Hematopoietic multipotent progenitor cell treated with erythropoietin and hydrocortisone succinate and interleukin-3 and kit ligand, for 6 days (in vitro differentiated cells): ENCODE data around the gene FIBCD1.
"Not testable (repeated sequence)": the region's sequence is repeated elsewhere in the genome, so short reads cannot be mapped to it uniquely, and the experiment has no call there.

Experiments
- DNase-seq: peaks from one replicate; pipeline ENCODE4 v3.0.0-alpha.2; 2015

FIBCD1 gene

GRCh38 chr9:130921300-130921988, 17.6 kb downstream of the FIBCD1 start:
- no peak for DNase-seq

- DNase-seq, result no peak
Observed at GRCh38 chr9:130920762-130921299, 18.2 kb downstream of the FIBCD1 start.

- DNase-seq, result no peak
Observed at GRCh38 chr9:130920233-130920632, 18.8 kb downstream of the FIBCD1 start.

- DNase-seq, result no peak
Observed at GRCh38 chr9:130919559-130920145, 19.4 kb downstream of the FIBCD1 start.

- no peak for DNase-seq
Observed at GRCh38 chr9:130918826-130919558, 20.1 kb downstream of the FIBCD1 start.

- no peak for DNase-seq
Observed at GRCh38 chr9:130918101-130918825, 20.8 kb downstream of the FIBCD1 start.

- no peak for DNase-seq
Observed at GRCh38 chr9:130917168-130917960, 21.7 kb downstream of the FIBCD1 start.

- no peak for DNase-seq
Observed at GRCh38 chr9:130915096-130915447, 24.0 kb downstream of the FIBCD1 start.

- no peak for DNase-seq
Observed at GRCh38 chr9:130914417-130915095, 24.5 kb downstream of the FIBCD1 start.

- no peak for DNase-seq
Observed at GRCh38 chr9:130913599-130914416, 25.2 kb downstream of the FIBCD1 start.

- DNase-seq, result no peak
Observed at GRCh38 chr9:130912932-130913598, 26.0 kb downstream of the FIBCD1 start.

- DNase-seq, result no peak
Observed at GRCh38 chr9:130911254-130912049, 27.6 kb downstream of the FIBCD1 start.

- DNase-seq, result not testable (repeated sequence)
Observed at GRCh38 chr9:130910670-130911069, 28.4 kb downstream of the FIBCD1 start.

GRCh38 chr9:130910041-130910440, 29.0 kb downstream of the FIBCD1 start:
- not testable (repeated sequence) for DNase-seq

GRCh38 chr9:130908878-130909355, 30.1 kb downstream of the FIBCD1 start:
- no peak for DNase-seq

- no peak for DNase-seq
Observed at GRCh38 chr9:130908146-130908877, 30.7 kb downstream of the FIBCD1 start.

GRCh38 chr9:130906735-130907416, 32.2 kb downstream of the FIBCD1 start:
- DNase-seq, result no peak
